Choroid plexus epithelial cell (primary cell): ENCODE results near the gene ITGB8.

Experiments used
- DNase-seq: peaks from one replicate; pipeline ENCODE4 v3.0.0-alpha.2; 2010; ENCODE audit warnings: low read depth
- H3K4me3 ChIP-seq: 2 replicates; pipeline ENCODE4 v1.5.1; 2011; ENCODE audit warnings: low read depth, mild to moderate bottlenecking, control low read depth, low read length, moderate library complexity
- CTCF ChIP-seq: conservative IDR thresholded peaks from 2 replicates; pipeline ENCODE4 v1.5.1; 2011; ENCODE audit warnings: low read depth, mild to moderate bottlenecking, control low read depth, inconsistent platforms, low read length, moderate library complexity

ITGB8 gene

DNA sequence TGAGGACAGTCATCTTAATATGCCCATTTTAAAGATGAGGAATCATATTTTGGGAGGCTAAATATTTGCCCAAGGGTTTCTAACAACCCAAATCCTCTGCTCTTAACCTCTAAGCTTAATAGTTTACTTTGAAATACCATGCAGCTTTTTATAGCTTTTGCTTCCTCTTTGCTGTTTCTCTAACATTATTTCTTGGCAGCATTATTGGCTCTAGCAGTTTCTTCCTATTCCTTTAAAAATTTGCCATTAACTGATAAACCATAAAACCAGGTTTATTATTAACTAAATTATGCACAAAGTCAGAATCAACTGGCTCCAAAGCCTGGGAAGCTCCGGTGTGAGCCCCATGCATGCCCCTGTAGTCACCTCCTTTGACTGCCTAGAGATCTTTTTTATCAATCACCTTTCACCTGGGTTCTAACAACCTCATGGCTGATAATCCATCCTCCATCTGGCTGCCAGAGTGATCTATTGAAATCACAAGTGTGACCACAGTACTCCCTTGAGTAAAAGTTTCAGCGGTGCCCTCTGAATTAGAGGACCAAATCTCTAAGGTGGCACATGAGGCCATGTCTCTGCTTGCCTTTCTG lies 62.4 kb downstream of the ITGB8 start:
- no peak overlapping the region for H3K4me3 ChIP-seq
- no peak for TF ChIP-seq CTCF
- DNase-seq: no peak

DNA sequence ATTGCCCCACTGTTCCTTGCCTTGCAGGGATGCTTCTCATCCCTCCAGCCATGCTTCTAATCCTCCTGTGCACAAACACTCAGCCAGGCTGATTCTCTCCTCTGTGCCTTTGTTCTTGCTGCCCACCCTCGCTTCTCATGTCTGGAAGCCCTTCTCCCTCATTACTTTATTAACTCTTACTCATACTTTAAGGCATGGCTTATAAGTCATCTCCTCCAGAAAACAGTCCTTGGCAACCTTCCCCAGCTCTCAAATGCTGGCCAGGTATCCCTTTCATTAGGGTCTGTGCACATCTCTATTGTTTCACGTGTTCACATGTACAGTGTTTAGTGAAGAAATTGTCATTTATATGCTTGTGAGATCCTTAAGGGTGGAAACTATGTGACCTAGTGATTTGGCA lies 62.9 kb downstream of the ITGB8 start:
- TF ChIP-seq CTCF: no peak
- no peak overlapping the region for H3K4me3 ChIP-seq
- DNase-seq: no peak

GRCh38 chr7:20394284-20394683 lies 63.6 kb downstream of the ITGB8 start:
- no peak for TF ChIP-seq CTCF

DNA sequence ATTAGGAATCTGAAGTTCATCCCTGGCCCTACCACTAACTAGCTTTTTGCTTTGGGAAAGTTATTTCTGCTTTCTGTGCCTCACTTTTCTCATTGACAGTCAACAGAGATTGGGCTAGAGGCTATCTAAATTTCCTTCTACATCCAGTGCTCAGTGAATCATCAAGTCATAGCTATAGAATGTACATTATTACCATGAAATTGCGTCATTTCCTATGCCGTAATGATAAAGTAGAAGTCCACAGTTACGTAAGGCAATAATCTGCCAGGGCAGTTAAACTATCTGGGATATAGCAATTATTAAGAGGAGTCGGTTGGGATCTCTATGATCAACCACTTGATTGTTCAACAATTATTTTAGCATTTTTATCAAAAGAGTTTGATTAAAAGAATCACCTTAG lies 64.4 kb downstream of the ITGB8 start:
- no peak for DNase-seq
- no peak overlapping the region for H3K4me3 ChIP-seq
- TF ChIP-seq CTCF: no peak

More at GRCh38 chr7:20394284-20394683, 63.6 kb downstream of the ITGB8 start:
- no peak for DNase-seq
- no peak overlapping the region for H3K4me3 ChIP-seq

GRCh38 chr7:20395511-20395910 lies 64.8 kb downstream of the ITGB8 start:
- DNase-seq: no peak
- H3K4me3 ChIP-seq: no peak overlapping the region
- no peak for TF ChIP-seq CTCF

DNA sequence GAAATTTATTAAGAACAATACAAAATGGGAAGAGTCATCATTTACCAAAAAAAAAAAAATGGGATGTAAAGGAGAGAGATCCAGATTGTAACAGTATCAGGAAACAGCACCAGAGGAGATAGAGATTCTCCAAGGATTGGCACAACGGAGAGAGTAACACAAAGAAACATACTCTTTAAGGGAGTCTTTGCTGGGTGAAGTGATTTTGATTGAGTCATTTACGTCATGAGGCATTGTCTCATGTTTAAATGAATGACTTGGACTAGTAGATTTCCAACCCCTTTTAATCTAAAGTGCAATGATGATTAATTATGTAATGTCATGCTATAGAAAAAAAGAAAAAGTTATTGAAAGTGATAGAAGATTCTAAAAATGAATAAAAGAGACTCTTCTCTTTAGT lies 68.8 kb downstream of the ITGB8 start:
- DNase-seq: no peak

More for the DNA sequence above, 68.8 kb downstream of the ITGB8 start:
- no peak for TF ChIP-seq CTCF
- no peak overlapping the region for H3K4me3 ChIP-seq
